OCI-M2 (cell line): ENCODE results near the gene FAM3D.
"Not testable (repeated sequence)": the region's sequence is repeated elsewhere in the genome, so short reads cannot be mapped to it uniquely, and the experiment has no call there.

Source experiments
- DNase-seq: peaks from one replicate; lab custom pipeline; 2025; ENCODE audit not compliant: unreplicated experiment; lab: John Stamatoyannopoulos, UW

Gene FAM3D

GRCh38 chr3:58685641-58686040 lies 19.1 kb upstream of the FAM3D start:
- DNase-seq = no peak

GRCh38 chr3:58683466-58683865 lies 16.9 kb upstream of the FAM3D start:
- DNase-seq = no peak

GRCh38 chr3:58683001-58683458 lies 16.5 kb upstream of the FAM3D start:
- DNase-seq = no peak

GRCh38 chr3:58681863-58682262 lies 15.3 kb upstream of the FAM3D start:
- no peak for DNase-seq

GRCh38 chr3:58680879-58681525 lies 14.4 kb upstream of the FAM3D start:
- no peak for DNase-seq

- DNase-seq = no peak
Measured at GRCh38 chr3:58679974-58680666, 13.5 kb upstream of the FAM3D start.

GRCh38 chr3:58679446-58679845 lies 12.9 kb upstream of the FAM3D start:
- DNase-seq = no peak

- not testable (repeated sequence) for DNase-seq
Measured at GRCh38 chr3:58678177-58678970, 11.8 kb upstream of the FAM3D start.

GRCh38 chr3:58672880-58673279 lies 6.3 kb upstream of the FAM3D start:
- no peak for DNase-seq

GRCh38 chr3:58672451-58672850 lies 5.9 kb upstream of the FAM3D start:
- DNase-seq = no peak

GRCh38 chr3:58670506-58671135 lies 4.0 kb upstream of the FAM3D start:
- no peak for DNase-seq

GRCh38 chr3:58668247-58668646 lies 1.7 kb upstream of the FAM3D start:
- DNase-seq = no peak

GRCh38 chr3:58667704-58668103 lies 1.1 kb upstream of the FAM3D start:
- DNase-seq = no peak

- DNase-seq = no peak
Measured at GRCh38 chr3:58667229-58667628, 655 bp upstream of the FAM3D start.

- no peak for DNase-seq
Measured at GRCh38 chr3:58665405-58665804, 1.2 kb downstream of the FAM3D start.

- DNase-seq = no peak
Measured at GRCh38 chr3:58664611-58665010, 2.0 kb downstream of the FAM3D start.

GRCh38 chr3:58661836-58662420 lies 4.6 kb downstream of the FAM3D start:
- DNase-seq = no peak

- DNase-seq = no peak
Measured at GRCh38 chr3:58660998-58661397, 5.6 kb downstream of the FAM3D start.

GRCh38 chr3:58659051-58659675 lies 7.4 kb downstream of the FAM3D start:
- no peak for DNase-seq

- DNase-seq = no peak
Measured at GRCh38 chr3:58658508-58658907, 8.1 kb downstream of the FAM3D start.
